ENCODE data around the gene NACA. TPM values are rescaled to one million over a fixed set of nuclear protein-coding genes. Genes with fewer than 3 reads are reported as not detected.
A peak's percentile ranks its signal among the peaks of the same experiment; 100 is the strongest.

Gene NACA
- total RNA-seq, 1 donor from 2014 or later, result 1,274 TPM

DNA sequence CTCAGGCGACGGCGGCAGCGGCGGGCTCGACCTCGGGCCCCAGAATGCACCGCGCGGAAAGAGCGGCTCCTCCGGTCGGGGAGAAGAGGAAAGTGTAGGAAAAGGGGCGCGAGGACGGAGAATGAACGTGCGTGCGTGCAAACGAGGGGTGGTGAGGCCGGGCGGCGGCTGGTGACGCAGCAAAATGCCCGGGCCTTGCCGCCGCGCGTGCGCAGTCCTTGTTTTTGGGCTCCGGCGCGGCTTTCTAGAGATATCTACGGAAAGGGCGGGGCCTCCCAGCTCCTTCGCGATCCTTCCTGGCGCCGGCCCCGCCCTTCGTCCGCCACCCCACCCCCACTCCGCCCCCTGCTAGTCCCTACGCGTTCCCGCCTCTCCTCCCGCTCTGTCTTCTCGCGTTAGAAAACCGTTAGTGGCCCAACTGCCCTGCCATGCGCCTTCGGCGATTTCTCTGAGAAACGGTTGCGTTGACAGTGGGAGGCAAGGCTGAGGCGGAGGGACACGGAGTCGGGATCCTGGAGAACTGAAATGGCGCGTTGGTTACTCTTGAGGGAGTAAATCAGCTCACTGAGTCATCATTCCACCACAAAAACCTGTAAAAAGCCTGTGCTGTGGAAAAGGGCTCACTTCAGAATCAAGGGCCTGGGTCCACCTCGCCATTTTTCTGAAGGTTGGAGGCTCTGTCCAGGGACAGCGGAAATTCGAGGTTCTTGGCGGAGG is 36.8 kb downstream of the NACA start, which contains the start of gene PTGES3:
Gene PTGES3, minus strand, starts transcription at position 156 of the 717 bp plus-strand sequence. CDS start 285 bp downstream, outside the sequence.
- intact Hi-C loops (cut with DNase I), result loop anchor here (5.0 kb wide), 1 partner anchor 46 kb away; no protein-coding TSS in a partner anchor
- TF ChIP-seq POLR2AphosphoS5 (IDR thresholded peaks at IDR 0.05; ENCODE audit: insufficient read depth in 1 of 2, low read depth in 1 of 2) (peak; percentile 99 to 100), CTCF (IDR thresholded peaks at IDR 0.05) (peak in 1 of 3 experiments; percentile 46), POLR2A (IDR thresholded peaks at IDR 0.05) (peak; percentile 74 to 96)
- Histone ChIP-seq H3K9me3 (no peaks in the 10 kb centered on the region), H3K27ac (peak within 1 kb of the TSS; percentile 100), H3K4me3 (peak within 1 kb of the TSS; percentile 83 to 94), H3K4me1 (peaks cover 42% of the 10 kb centered on the region), H3K27me3 (no peaks in the 10 kb centered on the region), H3K36me3 (no peaks in the 10 kb centered on the region)
- DNase-seq (ENCODE audit: extremely low spot score in 2 of 2), result peak; percentile 97 to 99

DNA sequence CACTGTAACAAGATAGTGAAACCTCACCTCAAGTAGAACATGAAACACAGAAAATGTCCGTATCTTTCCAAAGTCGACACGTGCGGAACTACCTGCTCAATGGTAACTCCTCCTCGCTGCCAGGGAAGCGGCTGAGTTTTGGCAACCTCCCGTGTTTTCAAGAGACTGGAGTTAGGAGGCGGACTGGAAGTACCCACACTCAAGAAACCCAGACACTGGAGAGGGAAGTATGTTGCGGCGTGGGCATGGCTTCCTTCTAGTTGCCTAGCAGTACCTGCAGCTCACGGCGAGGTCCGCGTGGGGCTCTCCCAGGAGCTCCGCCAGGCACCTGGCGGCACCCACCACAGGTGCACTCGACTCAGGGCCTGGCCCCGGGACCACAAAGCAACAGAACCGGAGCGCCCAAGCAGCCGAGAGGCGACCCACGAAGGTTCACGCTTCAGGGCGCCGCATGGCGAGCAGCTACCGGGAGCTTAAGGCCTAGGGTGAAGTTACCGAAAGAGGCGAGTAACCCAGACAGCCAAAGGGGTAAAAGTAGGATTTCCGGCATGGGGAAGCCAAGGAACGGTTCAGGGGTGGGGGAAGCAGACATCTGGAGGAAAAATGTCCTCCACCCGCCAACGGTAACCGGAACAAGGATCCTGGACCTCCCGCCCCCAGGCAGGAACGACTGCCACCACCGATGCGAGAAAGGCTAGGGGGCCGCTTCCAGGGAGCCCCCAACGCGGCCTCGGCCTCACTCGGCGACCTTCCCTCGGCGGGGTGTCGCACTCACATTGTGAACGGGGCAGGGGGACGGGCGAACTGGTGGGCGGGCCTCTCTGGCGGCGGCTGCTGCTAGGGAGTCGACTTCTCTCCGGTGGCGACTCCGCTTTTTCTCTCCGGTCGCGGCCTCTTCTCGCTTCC is 37.6 kb downstream of the NACA start:
- Histone ChIP-seq H3K4me3 (peak overlapping the region; percentile 83 to 94), H3K27ac (peak overlapping the region; percentile 100), H3K27me3 (no peaks in the 10 kb centered on the region), H3K9me3 (no peaks in the 10 kb centered on the region), H3K36me3 (no peaks in the 10 kb centered on the region), H3K4me1 (peaks cover 48% of the 10 kb centered on the region)
- intact Hi-C loops (cut with DNase I), result loop anchor here (5.0 kb wide), 1 partner anchor 45 kb away; no protein-coding TSS in a partner anchor
- TF ChIP-seq CTCF (IDR thresholded peaks at IDR 0.05) (no peak), POLR2AphosphoS5 (IDR thresholded peaks at IDR 0.05; ENCODE audit: insufficient read depth in 1 of 2, low read depth in 1 of 2) (no peak), POLR2A (IDR thresholded peaks at IDR 0.05) (no peak)
- peak in 1 of 2 donors; percentile 91 for DNase-seq (ENCODE audit: extremely low spot score in 2 of 2)

DNA sequence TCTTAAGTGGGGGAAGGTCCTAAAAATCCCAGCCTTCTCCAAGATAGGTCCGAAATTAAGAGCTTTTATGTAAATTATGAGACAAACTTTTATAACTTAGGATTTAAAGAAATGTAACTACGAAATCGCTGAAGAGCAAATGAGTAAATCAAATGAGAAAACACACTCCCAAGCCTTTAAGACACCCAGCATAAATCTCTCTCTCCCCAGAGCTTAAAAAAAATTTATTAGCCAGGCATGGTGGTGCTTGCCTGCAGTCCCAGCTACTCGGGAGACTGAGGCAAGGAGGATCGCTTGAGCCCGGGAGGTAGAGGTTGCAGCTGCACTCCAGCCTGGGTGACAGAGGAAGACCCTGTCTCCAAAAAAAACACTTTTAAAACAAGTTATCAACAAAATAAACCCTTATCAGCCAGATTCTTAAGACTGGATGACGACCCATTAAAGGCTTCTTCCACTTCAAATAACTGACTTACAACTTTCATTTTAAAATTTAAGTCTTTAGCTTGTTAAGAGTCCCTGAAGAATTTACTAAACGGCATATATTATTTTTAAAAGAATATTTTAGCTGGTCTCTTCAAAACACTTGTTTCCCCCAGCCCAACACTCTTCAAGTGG is 40.2 kb downstream of the NACA start:
- intact Hi-C loops (cut with DNase I), result loop anchor here (5.0 kb wide), 1 partner anchor 43 kb away; no protein-coding TSS in a partner anchor
- TF ChIP-seq POLR2AphosphoS5 (IDR thresholded peaks at IDR 0.05; ENCODE audit: insufficient read depth in 1 of 2, low read depth in 1 of 2) (no peak), POLR2A (IDR thresholded peaks at IDR 0.05) (no peak), CTCF (IDR thresholded peaks at IDR 0.05) (no peak)
- peaks cover 72% of the 10 kb centered on the region for H3K4me1 ChIP-seq

DNA sequence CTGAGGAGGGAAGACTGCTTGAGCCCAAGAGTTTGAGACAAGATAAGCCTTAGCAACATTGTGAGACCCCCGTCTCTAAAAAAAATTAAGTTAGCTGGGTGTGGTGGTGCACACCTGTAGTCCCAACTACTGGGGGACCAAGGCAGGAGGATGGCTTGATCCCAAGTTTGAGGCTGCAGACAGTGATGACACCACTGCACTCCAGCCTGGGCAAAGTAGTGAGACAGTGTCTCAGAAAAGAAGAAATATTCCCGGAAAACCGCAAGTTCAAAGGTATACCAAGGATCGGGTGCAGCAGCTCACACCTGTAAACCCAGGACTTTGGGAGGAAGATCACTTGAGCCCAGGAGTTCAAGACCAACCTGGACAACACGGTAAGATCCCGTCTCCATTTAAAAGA is 42.8 kb downstream of the NACA start:
- TF ChIP-seq POLR2A (IDR thresholded peaks at IDR 0.05), result no peak
- TF ChIP-seq CTCF (IDR thresholded peaks at IDR 0.05), result no peak
- TF ChIP-seq POLR2AphosphoS5 (IDR thresholded peaks at IDR 0.05; ENCODE audit: insufficient read depth in 1 of 2, low read depth in 1 of 2), result no peak
- Histone ChIP-seq H3K4me3 (no peak overlapping the region), H3K9me3 (no peaks in the 10 kb centered on the region), H3K4me1 (peaks cover 84% of the 10 kb centered on the region), H3K27ac (no peak overlapping the region), H3K36me3 (peaks cover 0 to 11% of the 10 kb centered on the region in 2 donors), H3K27me3 (no peaks in the 10 kb centered on the region)
- no peak for DNase-seq (ENCODE audit: extremely low spot score in 2 of 2)
- intact Hi-C loops (cut with DNase I), result no loop called here

More for the DNA sequence above, 40.2 kb downstream of the NACA start:
- H3K9me3 ChIP-seq, result no peaks in the 10 kb centered on the region
- H3K27me3 ChIP-seq, result no peaks in the 10 kb centered on the region
- H3K36me3 ChIP-seq, result peaks cover 0 to 7% of the 10 kb centered on the region in 2 donors
- DNase-seq (ENCODE audit: extremely low spot score in 2 of 2), result no peak
- peak overlapping the region; percentile 100 for H3K27ac ChIP-seq
- peak overlapping the region; percentile 25 to 94 for H3K4me3 ChIP-seq

Data from vagina (tissue), 2 donors.